Activated effector memory CD4-positive, alpha-beta T cell treated with Interleukin-2 at 50 U/mL for 16 hours (primary cell): Measurements from ENCODE around the gene DHX9.

Source experiments
- DNase-seq: peaks from one replicate; pipeline ENCODE4 v3.0.0-alpha.2; 2020

The DHX9 gene

DNA sequence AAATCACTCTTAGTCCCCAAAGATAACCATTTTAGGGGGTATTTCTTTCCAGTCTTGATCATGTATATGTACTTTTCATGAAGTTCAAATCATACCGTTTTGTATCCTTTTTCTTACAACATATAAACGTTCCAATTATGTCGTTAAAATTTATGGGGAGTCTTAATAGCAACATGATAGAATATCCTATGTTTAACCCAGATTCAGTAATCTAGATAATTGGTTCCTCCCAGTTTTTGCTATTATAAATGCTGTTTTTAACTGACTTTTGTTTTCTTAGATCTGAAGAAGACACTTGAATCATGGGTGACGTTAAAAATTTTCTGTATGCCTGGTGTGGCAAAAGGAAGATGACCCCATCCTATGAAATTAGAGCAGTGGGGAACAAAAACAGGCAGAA lies 3.1 kb downstream of the DHX9 start:
- no peak for DNase-seq

GRCh38 chr1:182845379-182845778 lies 6.2 kb downstream of the DHX9 start:
- no peak for DNase-seq

DNA sequence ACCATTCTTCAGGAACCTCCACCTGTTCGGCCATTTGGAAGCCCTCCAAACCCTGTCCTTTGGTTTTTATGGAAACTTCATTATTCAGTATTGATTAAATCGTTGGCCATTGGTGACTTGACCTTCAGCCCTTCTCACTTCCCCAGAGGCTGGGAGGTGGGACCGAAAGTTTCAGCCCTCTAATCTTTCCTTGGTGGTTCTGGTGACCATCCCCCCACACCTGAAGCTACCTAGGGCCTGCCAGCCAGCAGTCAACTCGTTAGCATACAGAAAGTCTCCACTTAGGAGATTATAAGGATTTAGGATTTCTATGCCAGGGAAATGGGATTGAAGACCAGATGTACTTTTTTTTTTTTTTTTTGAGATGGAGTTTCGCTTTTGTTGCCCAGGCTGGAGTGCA lies 6.7 kb downstream of the DHX9 start:
- DNase-seq: no peak

DNA sequence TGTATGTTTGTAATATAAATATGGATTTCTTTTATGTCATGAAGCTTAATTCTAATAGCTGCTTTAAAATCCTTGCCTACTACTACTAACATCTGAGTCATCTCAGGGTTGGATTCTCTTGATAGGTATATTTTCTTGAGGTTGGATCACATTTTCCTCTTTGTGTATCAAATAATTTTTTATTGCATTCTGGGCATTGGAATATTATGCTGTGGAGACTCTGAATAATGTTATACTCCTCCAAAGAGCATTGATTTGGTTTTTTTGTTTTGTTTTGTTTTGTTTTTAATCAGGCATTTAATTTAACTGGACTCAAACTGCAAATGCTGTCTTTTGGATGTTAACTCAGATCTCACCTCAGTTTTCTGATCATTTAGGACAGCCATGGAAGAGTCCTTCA lies 8.0 kb downstream of the DHX9 start:
- DNase-seq: no peak

DNA sequence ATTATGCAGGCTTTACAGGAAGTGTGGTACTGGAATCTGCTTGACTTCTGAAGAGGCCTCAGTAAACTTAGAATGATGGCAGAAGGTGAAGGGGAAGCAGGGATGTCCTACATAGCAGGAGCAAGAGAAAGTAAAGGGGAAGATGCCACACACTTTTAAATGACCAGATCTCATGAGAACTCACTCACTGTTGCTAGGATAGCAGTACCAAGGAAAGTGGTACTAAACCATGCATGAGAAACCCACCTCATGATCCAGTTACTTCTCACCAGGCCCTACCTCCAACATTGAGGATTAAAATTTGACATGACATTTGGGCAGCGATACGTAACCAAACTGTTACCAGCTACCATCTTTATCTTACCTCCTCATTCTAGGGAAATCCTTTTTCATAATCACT lies 9.6 kb downstream of the DHX9 start:
- DNase-seq: no peak

DNA sequence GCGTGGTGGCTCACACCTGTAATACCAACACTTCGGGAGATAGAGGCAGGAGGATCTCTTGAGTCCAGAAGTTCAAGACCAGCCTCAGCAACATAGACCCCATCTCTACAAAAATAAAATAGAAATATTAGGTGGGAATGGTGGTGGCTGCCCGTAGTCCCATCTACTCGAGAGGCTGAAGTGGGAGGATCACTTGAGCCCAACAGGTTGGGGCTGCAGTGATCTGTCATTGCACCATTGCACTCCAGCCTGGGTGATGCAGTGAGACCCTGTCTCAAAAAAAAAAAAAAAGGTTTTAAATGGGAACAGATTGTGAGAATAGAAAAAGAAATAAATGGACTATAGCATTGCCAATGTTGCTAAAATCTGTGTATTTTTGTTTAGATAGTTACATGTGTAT lies 11.2 kb downstream of the DHX9 start:
- no peak for DNase-seq

- DNase-seq: no peak
Observed at GRCh38 chr1:182851825-182852224, 12.7 kb downstream of the DHX9 start.

- DNase-seq: no peak
Observed at GRCh38 chr1:182855911-182856310, 16.8 kb downstream of the DHX9 start.

DNA sequence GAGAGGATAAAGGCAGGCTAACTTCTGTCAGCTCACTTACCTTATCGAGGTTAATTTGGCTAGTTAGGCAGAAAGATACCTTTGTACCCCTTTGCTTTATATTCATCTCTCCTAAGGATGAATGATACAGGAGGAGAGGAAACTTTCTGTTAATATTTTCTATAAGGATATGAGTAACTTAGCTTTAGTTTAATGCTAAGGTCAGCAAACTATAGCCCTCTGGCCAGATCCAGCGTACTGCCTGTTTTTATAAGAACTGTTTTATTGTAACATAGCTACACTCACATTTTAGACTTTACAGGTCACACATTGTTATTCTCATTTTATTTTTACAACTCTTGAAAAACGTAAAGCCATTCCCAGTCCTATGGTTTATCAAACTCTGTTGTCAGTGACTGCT lies 18.1 kb downstream of the DHX9 start:
- DNase-seq: no peak

DNA sequence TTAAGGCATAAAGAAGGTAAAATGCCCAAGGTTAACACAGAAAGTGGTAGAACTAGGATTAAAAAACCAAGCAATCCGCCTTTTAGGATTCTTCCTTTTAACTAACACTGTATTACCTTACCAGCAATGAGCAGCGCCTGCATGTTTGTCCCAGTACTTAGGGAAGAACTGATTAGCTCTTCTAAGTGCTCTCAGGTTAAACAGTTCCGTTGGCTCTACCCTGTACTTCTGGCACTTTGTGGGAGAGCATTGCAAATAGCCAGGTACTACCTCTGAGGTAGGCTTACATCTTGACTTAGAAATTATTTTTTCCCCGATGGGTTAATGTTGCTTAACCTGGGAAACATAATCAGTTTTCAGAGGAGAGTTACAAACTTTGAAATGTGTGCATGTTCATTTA lies 21.5 kb downstream of the DHX9 start:
- no peak for DNase-seq

- no peak for DNase-seq
Observed at GRCh38 chr1:182861994-182862393, 22.8 kb downstream of the DHX9 start.

DNA sequence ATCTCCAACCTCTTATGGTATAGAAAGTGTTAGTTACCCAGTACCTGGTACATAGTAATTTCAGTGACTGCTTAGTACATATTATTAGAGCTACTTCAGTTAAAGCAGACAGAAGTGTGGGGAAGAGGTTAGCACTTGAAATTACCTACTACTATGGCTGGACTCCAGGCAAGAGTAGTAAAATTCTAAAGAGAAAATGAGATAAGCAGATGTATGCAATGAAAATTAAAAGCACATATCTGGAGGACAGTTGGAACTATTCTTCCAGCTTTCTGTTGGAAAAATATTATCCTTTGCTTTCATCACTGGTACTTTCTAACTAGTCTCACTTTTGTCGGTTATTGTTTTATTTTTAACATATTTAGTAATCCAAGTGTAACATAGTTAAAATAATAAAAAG lies 23.7 kb downstream of the DHX9 start:
- DNase-seq: no peak

- no peak for DNase-seq
Observed at GRCh38 chr1:182863940-182864339, 24.8 kb downstream of the DHX9 start.

- no peak for DNase-seq
Observed at GRCh38 chr1:182867861-182868260, 28.7 kb downstream of the DHX9 start.

- no peak for DNase-seq
Observed at GRCh38 chr1:182869241-182869666, 30.1 kb downstream of the DHX9 start.

DNA sequence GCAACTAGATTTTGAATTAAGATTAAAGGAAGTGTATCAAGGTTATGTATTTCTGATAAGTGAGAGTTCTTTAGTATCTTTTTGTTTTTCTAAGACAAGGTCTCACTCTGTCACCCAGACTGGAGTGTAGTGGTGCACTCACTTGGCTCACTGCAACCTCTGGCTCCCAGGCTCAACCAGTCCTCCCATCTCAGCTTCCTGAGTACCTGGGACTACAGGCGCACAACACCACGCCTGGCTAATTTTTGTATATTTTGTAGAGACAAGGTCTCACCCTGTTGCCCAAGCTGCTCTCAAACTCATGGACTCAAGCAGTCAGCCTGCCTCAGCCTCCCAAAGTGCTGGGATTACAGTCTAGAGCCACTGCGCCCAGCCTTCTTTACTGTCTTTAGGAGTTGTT lies 33.7 kb downstream of the DHX9 start:
- DNase-seq: no peak

DNA sequence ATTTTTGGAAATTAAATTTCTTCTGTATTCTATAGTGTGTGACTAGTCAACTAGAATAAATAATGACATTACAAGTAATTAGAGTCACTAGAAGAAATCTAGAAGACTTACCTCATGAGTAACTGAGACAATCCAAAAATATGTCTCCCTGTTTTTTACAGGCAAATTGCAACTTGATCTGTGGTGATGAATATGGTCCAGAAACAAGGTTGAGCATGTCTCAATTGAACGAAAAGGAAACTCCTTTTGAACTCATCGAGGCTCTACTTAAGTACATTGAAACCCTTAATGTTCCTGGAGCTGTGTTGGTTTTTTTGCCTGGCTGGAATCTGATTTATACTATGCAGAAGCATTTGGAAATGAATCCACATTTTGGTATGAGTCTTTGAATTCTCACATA lies 36.7 kb downstream of the DHX9 start:
- no peak for DNase-seq

DNA sequence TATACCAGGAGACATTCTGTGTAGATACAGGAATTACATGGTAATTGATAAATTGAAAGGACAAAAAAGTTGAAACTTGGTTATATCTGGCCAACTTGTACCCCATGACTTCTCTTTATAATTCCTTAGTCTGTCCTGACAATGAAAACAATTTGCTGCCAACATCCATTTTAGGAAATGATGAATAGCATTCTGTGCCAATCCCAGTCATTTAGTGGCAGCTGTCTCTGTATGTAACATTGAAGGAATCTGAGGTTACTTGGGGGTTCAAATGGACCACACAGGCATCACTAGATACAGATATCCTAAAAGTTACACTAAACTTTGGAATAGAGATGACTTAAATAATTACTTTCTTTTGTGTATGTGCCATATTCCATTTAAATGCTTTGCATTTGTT lies 38.2 kb downstream of the DHX9 start:
- DNase-seq: no peak

DNA sequence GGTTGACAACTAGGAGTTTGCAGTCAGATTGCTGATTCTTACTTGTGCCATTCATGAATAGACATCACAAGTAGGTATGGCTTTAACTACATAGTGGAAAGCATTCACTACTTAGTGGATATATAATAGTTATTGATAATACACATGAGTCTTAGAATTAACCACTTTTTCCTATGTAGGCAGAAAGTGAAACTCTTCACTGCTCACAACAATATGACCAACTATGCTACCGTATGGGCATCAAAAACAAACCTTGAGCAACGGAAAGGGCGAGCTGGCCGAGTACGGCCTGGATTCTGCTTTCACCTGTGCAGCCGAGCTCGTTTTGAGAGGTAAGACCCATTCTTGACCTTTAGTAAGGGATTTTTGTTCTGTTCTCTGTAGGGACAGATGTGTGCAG lies 38.7 kb downstream of the DHX9 start:
- DNase-seq: no peak

GRCh38 chr1:182884872-182885271 lies 45.7 kb downstream of the DHX9 start:
- DNase-seq: no peak

DNA sequence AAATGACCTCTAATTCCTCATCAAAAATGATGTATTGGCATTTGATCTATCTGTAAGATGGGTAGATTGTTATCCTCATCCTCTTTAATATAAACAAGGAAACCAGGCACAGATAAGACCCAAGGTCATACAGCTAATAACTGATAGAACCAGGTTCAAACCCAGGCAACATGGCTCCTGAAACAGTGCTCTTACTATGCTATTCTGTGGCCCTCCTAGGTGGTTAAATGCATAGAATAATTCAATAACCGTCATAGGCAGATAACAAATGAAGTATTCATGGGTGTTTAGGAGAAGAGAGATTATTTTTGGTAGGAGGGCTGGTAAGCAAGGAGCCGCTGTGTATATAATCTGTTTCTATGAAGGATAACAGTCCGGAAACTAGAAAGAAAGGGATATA lies 46.4 kb downstream of the DHX9 start:
- no peak for DNase-seq

GRCh38 chr1:182886985-182887384 lies 47.8 kb downstream of the DHX9 start:
- DNase-seq: no peak

- no peak for DNase-seq
Observed at GRCh38 chr1:182888736-182889531, 49.8 kb downstream of the DHX9 start.

GRCh38 chr1:182889997-182890396 lies 50.9 kb downstream of the DHX9 start:
- no peak for DNase-seq

- DNase-seq: no peak
Observed at GRCh38 chr1:182890927-182891610, 51.9 kb downstream of the DHX9 start.
